Occipital lobe (tissue), 3 donors: ENCODE data around the gene SLC25A13. TPM values are rescaled to one million over a fixed set of nuclear protein-coding genes. Genes with fewer than 3 reads are reported as not detected.

Experiments used
- DNase-seq: peaks from one replicate; lab custom pipeline; 2025; lab: John Stamatoyannopoulos, UW
- small RNA-seq: library from RNA; depleted of rRNA; stranded (forward); fragments of <200 nt; gene quantifications from one replicate; pipeline ENCODE3, GENCODE V24; 2014
- total RNA-seq: library from RNA; depleted of rRNA; stranded (reverse); fragments of >200 nt; gene quantifications from one replicate; pipeline ENCODE4 v1.2.3, GENCODE V29; 2014

SLC25A13 gene
- total RNA-seq, 1 donor from 2014 or later: 10.6 TPM

DNA sequence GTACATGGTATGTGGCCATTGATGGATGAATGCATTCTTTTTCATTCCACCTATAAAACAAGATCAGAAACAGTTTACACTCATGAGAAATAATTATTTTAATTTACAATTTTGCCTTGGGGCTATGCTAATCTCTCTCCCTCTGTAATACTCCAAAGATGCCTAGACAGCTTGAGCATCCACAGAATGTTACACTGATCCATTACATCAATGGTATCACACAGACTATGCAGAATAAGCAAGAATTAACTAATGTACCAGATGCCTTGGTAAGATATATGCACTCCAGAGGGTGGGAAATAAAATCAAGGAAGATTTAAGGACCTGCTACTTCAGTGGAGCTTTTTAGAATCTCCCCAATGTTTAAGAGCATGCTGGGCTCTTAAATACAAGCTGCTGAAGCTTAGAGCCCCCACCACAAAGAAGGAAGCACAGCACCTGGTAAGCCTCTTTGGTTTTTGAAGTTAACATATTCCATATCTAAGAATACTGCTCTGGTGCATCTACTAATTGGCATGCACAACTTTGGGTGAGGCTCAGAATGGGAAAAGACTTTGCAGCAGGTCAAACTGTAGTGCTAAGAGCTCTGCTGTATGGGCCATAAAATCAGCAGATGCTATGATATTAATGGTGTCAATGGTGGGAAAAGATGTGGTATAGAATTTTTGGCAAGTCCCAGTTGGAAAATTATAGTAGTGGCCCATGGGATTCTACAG, 219.6 kb downstream of the SLC25A13 start:
- no peak for DNase-seq

GRCh38 chr7:96100737-96101136, 221.2 kb downstream of the SLC25A13 start:
- DNase-seq: no peak

GRCh38 chr7:96097835-96098234, 224.1 kb downstream of the SLC25A13 start:
- DNase-seq: no peak

- DNase-seq: no peak
These were observed 228.5 kb downstream of the SLC25A13 start for GRCh38 chr7:96093435-96093834.

GRCh38 chr7:96090756-96091155, 231.1 kb downstream of the SLC25A13 start:
- no peak for DNase-seq

- no peak for DNase-seq
These were observed 232.4 kb downstream of the SLC25A13 start for GRCh38 chr7:96089511-96089910.

DNA sequence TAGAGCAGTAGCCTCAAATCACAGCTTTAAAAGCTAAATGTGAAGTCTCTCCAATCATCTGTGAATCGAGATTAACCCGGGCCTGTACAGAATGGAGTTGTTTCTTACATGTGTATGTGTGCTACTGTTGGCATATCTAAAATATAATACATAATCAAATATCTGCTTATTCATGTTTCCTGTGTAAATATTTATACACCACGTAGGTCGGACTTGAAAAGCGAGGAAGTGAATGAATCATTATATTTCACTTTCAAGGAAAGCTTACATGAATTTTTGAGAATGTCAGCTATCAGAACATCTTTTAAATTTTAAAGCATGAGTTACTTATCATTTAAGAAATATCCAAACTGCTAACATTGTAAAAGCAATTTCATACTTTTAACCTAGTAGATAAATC, 233.3 kb downstream of the SLC25A13 start:
- no peak for DNase-seq

DNA sequence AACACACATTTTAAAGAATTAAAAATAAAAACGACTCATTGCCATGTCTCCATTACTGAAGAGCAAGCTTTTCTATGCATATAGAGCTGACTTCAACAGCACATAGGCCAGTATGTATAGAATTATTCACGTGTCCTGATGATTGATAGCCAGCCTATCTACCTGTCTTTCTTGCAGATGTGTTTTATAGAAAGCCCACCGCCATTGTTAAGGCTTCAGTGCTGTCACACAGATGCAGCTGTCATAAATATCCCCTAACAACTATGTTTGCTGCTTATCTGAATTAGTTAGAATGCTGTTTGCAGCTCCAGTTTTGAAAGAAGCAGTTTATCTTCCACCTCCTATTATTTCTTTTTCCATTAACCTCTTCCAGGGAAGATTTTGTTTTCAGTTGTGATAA, 235.9 kb downstream of the SLC25A13 start:
- DNase-seq: no peak

DNA sequence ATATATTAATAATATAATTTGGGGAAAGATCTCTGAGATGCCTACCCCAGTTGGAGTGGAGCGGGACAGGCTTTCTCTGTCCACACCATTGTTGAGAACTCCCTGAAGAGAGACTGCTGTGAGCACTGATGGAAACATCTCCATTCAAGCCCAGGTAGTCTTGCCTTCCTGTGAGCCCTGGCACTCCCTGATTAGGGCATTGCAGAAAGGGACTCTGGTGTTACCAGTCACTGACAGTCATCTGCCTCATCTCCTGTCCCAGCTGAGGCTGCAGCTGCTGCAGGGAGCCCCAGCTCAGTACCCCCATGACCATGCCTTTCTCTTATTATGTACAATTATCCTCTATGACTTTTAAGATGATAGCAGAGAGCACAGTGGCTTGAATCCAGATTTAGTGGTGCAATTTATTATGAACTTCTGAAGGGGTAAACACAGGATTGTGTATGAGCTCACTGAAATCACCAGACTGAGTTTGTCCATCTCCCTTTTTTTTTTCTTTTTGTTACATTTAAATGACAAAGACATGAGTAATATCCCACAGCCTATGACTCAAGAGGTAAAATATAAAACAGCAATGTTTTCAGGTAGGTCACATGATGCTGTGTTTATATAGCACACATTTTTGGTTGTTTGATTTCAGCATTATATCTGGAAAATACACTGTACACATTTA, 236.9 kb downstream of the SLC25A13 start:
- no peak for DNase-seq

GRCh38 chr7:96080027-96080426, 241.9 kb downstream of the SLC25A13 start:
- no peak for DNase-seq

DNA sequence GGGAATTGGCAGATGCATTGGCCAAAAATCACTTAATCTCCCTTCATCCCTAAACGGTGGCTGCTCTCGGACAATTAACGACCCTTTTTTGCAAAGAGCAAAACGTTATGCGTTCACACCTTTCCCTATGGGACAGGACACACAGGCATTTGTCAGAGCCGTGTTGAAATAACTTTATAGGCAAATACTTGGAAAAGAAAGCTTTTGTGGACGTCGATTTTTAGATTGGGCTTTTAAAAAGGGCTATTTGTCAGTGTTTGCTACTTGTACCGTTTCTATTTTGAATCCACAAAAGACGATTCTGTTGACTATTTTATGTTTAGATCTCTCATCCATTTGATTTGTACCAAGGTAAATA, 245.6 kb downstream of the SLC25A13 start:
- no peak for DNase-seq

DNA sequence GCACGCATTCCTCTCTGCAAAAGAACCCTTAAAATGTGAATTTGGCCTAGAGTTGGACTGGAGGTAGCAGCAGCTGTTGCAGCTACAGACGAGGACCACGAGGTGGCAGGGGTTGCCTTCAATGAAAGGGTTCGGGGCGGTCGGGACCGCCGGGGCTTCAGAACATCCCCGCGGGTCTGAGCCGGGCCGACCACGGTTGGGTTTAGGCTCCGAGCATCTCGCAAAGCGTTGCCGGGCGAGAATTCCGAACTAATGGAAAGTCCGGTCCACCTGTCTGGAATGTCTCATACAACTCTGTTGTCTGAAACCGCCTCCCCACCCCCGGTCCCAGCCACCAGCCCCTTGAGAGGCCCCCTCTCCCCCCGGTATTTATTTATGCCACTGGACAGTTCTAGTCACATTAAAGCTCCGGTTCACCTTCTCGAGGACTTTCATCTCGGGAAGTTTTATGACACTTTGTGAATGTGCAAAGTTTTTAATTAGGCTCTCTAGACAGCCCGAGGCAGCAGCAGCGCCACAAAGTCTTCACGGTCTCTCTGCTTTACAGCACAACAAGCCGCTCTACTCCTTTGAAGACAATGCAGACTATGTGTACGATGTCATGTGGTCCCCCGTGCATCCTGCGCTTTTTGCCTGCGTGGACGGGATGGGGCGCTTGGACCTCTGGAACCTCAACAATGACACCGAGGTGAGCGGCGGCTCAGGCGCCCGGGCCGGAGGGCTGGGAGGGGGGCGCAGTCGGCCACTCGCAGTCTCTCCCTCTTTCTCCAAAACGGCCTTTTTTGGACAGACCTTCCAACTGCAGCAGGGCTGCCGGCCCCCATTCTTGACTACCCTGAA, 246.2 kb downstream of the SLC25A13 start:
- DNase-seq: peak; percentile 38

- DNase-seq: no peak
These were observed 247.0 kb downstream of the SLC25A13 start for GRCh38 chr7:96074871-96075270.

Small RNA genes within 50 kb of the gene (small RNA-seq; reads per million reads assigned to genes)
- gene AC084368.1 (not detected), gene MIR591 (not detected), gene RNU6-364P (not detected), gene RNU6-532P (not detected)
